AG04449 (cell line): Measurements from ENCODE around the gene TACR1.

Experiments used
- CTCF ChIA-PET: fragments of 350-600 bp; formaldehyde crosslinking; extraction: SDS; loops from one replicate; lab custom pipeline; 2021; ENCODE audit warnings: antibody characterized with exemption; lab: Yijun Ruan, JAX
- POLR2A ChIA-PET: fragments of 400-600, 350-600 bp; formaldehyde crosslinking; extraction: SDS; loops from one replicate; lab custom pipeline; 2020; ENCODE audit warnings: antibody characterized with exemption, inconsistent platforms; lab: Yijun Ruan, JAX
- DNase-seq: peaks from one replicate; pipeline ENCODE4 v3.0.0-alpha.2; 2010; ENCODE audit warnings: low read depth, low spot score
- H3K4me3 ChIP-seq: 2 replicates; pipeline ENCODE4 v1.5.1; 2011; ENCODE audit warnings: low read depth, mild to moderate bottlenecking, control low read depth, low read length
- TF ChIP-seq, protein P1 (sequence below): IDR thresholded peaks from one replicate; pipeline ENCODE4 v1.5.1; 2011; ENCODE audit warnings: mild to moderate bottlenecking, moderate library complexity, low read length, control low read depth, inconsistent platforms; ENCODE audit not compliant: insufficient read depth; ENCODE audit errors: missing control alignments

TACR1 gene

DNA sequence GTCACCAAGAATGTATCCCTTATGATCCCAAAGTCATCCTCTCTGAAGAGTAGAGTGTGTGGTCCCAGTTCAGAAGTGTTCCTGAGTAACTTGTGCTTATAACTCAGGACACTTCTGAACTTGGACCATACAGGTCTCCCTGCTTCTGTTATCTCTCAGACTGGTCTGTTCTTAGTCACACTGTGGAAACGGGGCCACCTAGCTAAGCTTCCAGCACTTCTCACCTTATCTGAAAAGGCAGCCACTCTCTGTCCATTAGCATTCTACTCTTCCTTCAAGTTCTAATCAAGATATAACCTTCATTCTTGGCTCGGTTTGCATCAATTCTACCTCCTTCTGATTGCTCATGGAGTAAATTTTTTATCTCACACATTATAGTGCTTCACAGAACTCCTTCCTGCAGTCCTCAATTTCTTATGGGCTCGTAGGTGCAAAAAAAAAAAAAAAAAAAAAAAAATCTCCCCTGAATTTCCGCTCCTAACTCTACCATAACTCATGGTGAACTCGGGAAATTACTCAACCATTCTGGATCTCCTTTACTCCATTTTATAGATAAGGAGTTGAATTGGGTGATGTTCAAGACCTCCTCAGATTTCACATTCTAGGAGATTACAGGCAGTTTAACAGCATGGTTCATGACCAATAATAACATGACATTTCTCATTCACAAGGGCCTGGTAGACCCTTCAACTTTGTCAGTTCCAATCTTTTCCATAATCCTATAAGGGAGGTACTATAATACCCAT is 108.4 kb downstream of the TACR1 start:
- ChIA-PET POLR2A (no interaction called here), CTCF (no interaction called here)
- TF ChIP-seq, protein P1, sequence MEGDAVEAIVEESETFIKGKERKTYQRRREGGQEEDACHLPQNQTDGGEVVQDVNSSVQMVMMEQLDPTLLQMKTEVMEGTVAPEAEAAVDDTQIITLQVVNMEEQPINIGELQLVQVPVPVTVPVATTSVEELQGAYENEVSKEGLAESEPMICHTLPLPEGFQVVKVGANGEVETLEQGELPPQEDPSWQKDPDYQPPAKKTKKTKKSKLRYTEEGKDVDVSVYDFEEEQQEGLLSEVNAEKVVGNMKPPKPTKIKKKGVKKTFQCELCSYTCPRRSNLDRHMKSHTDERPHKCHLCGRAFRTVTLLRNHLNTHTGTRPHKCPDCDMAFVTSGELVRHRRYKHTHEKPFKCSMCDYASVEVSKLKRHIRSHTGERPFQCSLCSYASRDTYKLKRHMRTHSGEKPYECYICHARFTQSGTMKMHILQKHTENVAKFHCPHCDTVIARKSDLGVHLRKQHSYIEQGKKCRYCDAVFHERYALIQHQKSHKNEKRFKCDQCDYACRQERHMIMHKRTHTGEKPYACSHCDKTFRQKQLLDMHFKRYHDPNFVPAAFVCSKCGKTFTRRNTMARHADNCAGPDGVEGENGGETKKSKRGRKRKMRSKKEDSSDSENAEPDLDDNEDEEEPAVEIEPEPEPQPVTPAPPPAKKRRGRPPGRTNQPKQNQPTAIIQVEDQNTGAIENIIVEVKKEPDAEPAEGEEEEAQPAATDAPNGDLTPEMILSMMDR = no peak
- H3K4me3 ChIP-seq = no peak overlapping the region
- DNase-seq = no peak

DNA sequence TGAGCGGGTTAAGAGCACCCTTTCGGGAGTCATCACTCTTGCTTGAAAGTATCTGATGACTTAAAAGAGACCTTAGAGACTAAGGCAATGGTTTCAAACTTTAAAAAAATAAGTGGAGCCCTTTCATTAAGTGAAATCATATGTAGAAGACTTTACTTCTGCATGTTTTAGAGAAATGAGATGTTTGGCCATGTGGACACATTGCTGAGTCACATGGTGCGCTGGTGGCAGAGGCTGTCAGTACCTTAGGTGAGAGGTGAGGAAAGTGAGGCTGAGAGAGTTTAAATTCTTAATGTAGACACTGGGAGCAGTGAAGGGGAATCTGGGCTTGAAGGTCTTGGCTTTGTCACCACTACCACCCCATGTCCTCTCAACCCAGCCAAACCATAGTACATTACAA is 109.8 kb downstream of the TACR1 start:
- H3K4me3 ChIP-seq = no peak overlapping the region
- TF ChIP-seq, protein P1 = no peak
- ChIA-PET POLR2A (no interaction called here), CTCF (interaction anchor here (1.5 kb wide), 1 partner anchor 9 kb away, joined by 4 read pairs; no protein-coding TSS in a partner anchor)
- DNase-seq = no peak

GRCh38 chr2:75088791-75089190 is 110.5 kb downstream of the TACR1 start:
- H3K4me3 ChIP-seq = no peak overlapping the region
- POLR2A ChIA-PET = no interaction called here
- TF ChIP-seq, protein P1 = no peak
- no peak for DNase-seq
- CTCF ChIA-PET = interaction anchor here (1.5 to 1.7 kb wide), 2 partner anchors 10 kb away, joined by 4 to 8 read pairs; no protein-coding TSS in a partner anchor

- no peak overlapping the region for H3K4me3 ChIP-seq
- TF ChIP-seq, protein P1 = no peak
- POLR2A ChIA-PET = interaction anchor here (1.3 kb wide), 1 partner anchor 13 kb away, joined by 4 read pairs; no protein-coding TSS in a partner anchor
- CTCF ChIA-PET = interaction anchor here (0.6 to 1.7 kb wide), 4 partner anchors 11 to 23 kb away, joined by 3 to 8 read pairs (median 4); no protein-coding TSS in a partner anchor
- no peak for DNase-seq
Observed at GRCh38 chr2:75087736-75088135, 111.6 kb downstream of the TACR1 start.

- TF ChIP-seq, protein P1 = no peak
- POLR2A ChIA-PET = no interaction called here
- no peak for DNase-seq
- CTCF ChIA-PET = interaction anchor here (1.0 to 2.6 kb wide), 2 partner anchors 15 to 20 kb away, joined by 3 to 16 read pairs; no protein-coding TSS in a partner anchor
- no peak overlapping the region for H3K4me3 ChIP-seq
Observed at GRCh38 chr2:75079575-75079974, 119.7 kb downstream of the TACR1 start.

DNA sequence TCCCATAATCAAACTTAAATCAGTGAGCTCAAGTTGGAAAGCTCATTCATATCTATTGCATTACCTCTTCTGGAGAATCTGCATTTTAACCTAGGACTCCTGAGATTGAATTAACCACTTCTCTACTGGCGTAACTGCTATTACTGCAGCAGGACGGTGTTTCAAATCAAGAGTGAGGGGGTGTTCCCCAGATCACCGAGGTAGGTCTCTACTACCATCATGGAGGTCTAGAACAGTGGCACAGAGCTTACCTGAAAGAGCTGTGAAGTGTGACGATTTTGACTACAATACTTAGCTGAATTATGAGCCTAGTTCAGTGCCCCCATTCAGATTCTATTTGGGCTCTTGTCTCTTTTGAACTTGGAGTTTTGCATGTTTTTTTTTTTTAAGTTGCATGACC is 121.4 kb downstream of the TACR1 start:
- ChIA-PET POLR2A (no interaction called here), CTCF (interaction anchor here (1.0 to 2.6 kb wide), 4 partner anchors 13 to 158 kb away, joined by 3 to 16 read pairs (median 4); no protein-coding TSS in a partner anchor)
- TF ChIP-seq, protein P1 = no peak
- H3K4me3 ChIP-seq = no peak overlapping the region
- DNase-seq = no peak
